Measurements from ENCODE around the gene PPFIBP1. TPM values are rescaled to one million over a fixed set of nuclear protein-coding genes. Genes with fewer than 3 reads are reported as not detected.
"Not testable (repeated sequence)": the region's sequence is repeated elsewhere in the genome, so short reads cannot be mapped to it uniquely, and the experiment has no call there.

PPFIBP1 gene
- total RNA-seq, 5 donors from 2014 or later (not counting 1 experiment from before 2014, with no cell fraction given): 4.1 to 6.1 (median 5.8) TPM

DNA sequence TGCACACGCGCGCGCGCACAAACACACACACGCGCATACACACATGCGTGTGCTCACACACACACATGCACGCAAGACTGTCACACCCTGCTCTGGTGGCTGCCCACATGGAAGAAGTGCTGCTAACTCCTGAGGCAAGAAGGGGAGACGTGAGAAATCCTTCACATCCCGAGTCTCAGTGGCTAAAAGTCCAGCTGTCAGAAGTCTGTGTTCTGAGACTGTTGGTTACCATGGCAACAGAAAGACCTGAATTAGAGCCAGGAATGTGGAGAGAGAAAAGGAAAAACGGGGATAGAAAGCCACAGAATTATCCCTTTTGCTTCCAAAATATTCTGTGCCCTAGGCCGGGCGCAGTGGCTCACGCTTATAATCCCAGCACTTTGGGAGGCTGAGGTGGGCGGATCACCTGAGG, 71.2 kb downstream of the PPFIBP1 start:
- 97% methylated on average over 9 of the region's 16 CpGs for WGBS (ENCODE audit: insufficient coverage)
- Mint-ChIP-seq H3K4me1 (no peaks in the 10 kb centered on the region), H3K4me3 (no peak overlapping the region), H3K27me3 (peaks cover 0 to 2% of the 10 kb centered on the region in 2 donors), H3K36me3 (peaks cover 7% of the 10 kb centered on the region), H3K27ac (no peak overlapping the region), H3K9me3 (peaks cover 0 to 6% (median 2%) of the 10 kb centered on the region in 3 donors)
- Histone ChIP-seq H3K4me3 (ENCODE audit: control insufficient read depth in 1 of 2, extremely low read depth in 1 of 2, low read length in 1 of 2) (no peak overlapping the region), H3K27me3 (replicated peaks in 1 of 2; ENCODE audit: control insufficient read depth in 2 of 2, extremely low read depth in 1 of 2, insufficient read depth in 2 of 2, low read length in 1 of 2) (no peaks in the 10 kb centered on the region), H3K36me3 (ENCODE audit: control insufficient read depth in 2 of 2, extremely low read depth in 1 of 2, insufficient read depth in 1 of 2, low read length in 1 of 2) (no peaks in the 10 kb centered on the region), H3K9me3 (no peaks in the 10 kb centered on the region), H3K27ac (ENCODE audit: low read length) (no peak overlapping the region), H3K4me1 (ENCODE audit: control insufficient read depth in 1 of 2, extremely low read depth in 1 of 2, insufficient read depth in 2 of 2, low read length in 2 of 2) (no peaks in the 10 kb centered on the region)
- ATAC-seq (replicated peaks in 1 of 4) (no peak), DNase-seq (no peak)
- ChIA-PET CTCF (no interaction called here), POLR2A (no interaction called here)

DNA sequence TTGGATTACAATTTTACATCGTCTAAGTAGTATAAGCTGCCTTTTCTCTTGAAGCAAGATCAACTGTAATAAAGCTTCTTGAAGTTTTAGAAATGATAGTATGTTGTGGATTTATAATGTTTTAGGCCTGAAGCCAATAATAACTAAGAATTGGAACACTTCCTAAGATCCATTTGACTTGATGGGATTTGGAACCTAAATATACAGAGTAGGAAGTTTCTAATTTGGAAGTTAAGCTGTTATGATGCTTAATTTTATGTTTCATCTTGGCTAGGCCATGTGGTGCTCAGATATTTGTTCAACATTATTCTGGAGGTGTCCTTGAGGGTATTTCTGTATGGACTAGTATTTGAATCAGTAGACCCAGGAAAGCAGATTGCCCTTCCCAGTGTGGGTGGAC, 74.9 kb downstream of the PPFIBP1 start:
- H3K4me3 Mint-ChIP-seq; H3K4me1 ChIP-seq (ENCODE audit: control insufficient read depth in 1 of 2, extremely low read depth in 1 of 2, insufficient read depth in 2 of 2, low read length in 2 of 2); H3K27ac ChIP-seq (ENCODE audit: low read length); H3K27ac Mint-ChIP-seq; CTCF ChIA-PET; H3K27me3 ChIP-seq (replicated peaks in 1 of 2; ENCODE audit: control insufficient read depth in 2 of 2, extremely low read depth in 1 of 2, insufficient read depth in 2 of 2, low read length in 1 of 2); H3K36me3 Mint-ChIP-seq; DNase-seq; H3K27me3 Mint-ChIP-seq; H3K36me3 ChIP-seq (ENCODE audit: control insufficient read depth in 2 of 2, extremely low read depth in 1 of 2, insufficient read depth in 1 of 2, low read length in 1 of 2); POLR2A ChIA-PET; ATAC-seq (replicated peaks in 1 of 4); H3K4me1 Mint-ChIP-seq; H3K4me3 ChIP-seq (ENCODE audit: control insufficient read depth in 1 of 2, extremely low read depth in 1 of 2, low read length in 1 of 2); H3K9me3 ChIP-seq; H3K9me3 Mint-ChIP-seq: not testable (repeated sequence)
- no CpG with 5 or more reads among the region's 1 CpG for WGBS (ENCODE audit: insufficient coverage)

DNA sequence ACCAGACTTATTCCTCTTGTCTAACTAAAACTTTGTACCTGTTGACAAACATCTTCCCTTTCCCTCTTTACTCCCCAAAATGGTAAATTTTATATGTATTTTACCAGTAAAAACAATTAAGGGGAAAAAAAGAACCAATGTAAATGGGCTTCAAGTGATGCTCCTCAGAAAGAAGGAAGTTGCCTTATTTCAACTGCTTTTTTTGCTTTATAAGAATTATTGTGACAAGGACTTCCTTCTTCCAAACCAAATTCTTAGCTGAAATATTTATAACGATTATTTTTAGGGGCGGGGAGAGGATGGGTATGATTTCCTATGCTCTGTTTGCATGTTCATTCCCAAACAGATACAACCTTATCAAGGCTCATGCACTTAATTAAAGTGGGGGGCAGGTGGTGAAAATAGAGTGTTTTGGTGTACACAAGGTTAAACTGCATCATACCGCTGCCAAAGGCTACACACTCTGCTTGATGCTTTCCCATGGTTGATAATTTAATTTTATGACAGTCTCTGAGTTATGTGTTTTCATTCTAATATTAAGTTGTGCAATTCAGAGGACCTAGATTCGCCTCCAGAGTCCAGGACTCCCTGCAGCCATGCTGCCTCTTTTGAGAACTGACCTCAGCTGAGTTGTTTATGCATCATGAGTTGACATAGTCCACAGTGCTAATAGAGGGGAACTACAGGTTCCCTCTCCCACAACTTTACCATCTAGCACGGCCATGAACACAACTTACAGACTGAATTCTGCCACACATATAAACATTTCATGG, 77.2 kb downstream of the PPFIBP1 start:
- 50% methylated on average over 1 of the region's 5 CpGs for WGBS (ENCODE audit: insufficient coverage)
- H3K4me3 ChIP-seq (ENCODE audit: control insufficient read depth in 1 of 2, extremely low read depth in 1 of 2, low read length in 1 of 2); H3K27me3 ChIP-seq (replicated peaks in 1 of 2; ENCODE audit: control insufficient read depth in 2 of 2, extremely low read depth in 1 of 2, insufficient read depth in 2 of 2, low read length in 1 of 2); CTCF ChIA-PET; H3K4me1 Mint-ChIP-seq; H3K36me3 ChIP-seq (ENCODE audit: control insufficient read depth in 2 of 2, extremely low read depth in 1 of 2, insufficient read depth in 1 of 2, low read length in 1 of 2); H3K4me3 Mint-ChIP-seq; POLR2A ChIA-PET; H3K4me1 ChIP-seq (ENCODE audit: control insufficient read depth in 1 of 2, extremely low read depth in 1 of 2, insufficient read depth in 2 of 2, low read length in 2 of 2); H3K27me3 Mint-ChIP-seq; H3K27ac Mint-ChIP-seq; H3K9me3 ChIP-seq; H3K27ac ChIP-seq (ENCODE audit: low read length); DNase-seq; H3K36me3 Mint-ChIP-seq; ATAC-seq (replicated peaks in 1 of 4): not testable (repeated sequence)
- peaks cover 4 to 11% (median 5%) of the 10 kb centered on the region in 3 donors for H3K9me3 Mint-ChIP-seq

DNA sequence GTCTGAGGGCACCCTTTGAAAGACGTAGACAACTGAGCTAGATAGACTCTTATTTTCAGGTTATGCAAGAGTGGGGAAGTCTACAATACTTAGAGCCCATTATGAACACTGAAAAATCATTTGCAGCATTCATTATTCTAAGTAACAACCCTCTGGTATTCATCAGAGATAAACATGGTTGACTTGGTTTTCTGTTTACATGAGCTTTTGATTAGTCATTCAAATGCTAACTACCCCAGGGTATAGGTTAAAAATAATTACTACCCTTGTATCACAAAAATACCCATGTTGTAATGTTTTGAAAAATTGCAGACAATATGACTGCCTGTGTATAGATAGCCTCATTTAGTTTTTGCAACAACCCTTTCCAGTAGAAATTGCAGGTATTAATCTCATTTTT, 78.5 kb downstream of the PPFIBP1 start:
- Histone ChIP-seq H3K27ac (ENCODE audit: low read length) (no peak overlapping the region), H3K27me3 (replicated peaks in 1 of 2; ENCODE audit: control insufficient read depth in 2 of 2, extremely low read depth in 1 of 2, insufficient read depth in 2 of 2, low read length in 1 of 2) (no peaks in the 10 kb centered on the region), H3K9me3 (no peaks in the 10 kb centered on the region), H3K36me3 (ENCODE audit: control insufficient read depth in 2 of 2, extremely low read depth in 1 of 2, insufficient read depth in 1 of 2, low read length in 1 of 2) (no peaks in the 10 kb centered on the region), H3K4me1 (ENCODE audit: control insufficient read depth in 1 of 2, extremely low read depth in 1 of 2, insufficient read depth in 2 of 2, low read length in 2 of 2) (no peaks in the 10 kb centered on the region), H3K4me3 (ENCODE audit: control insufficient read depth in 1 of 2, extremely low read depth in 1 of 2, low read length in 1 of 2) (no peak overlapping the region)
- no peak overlapping the region for H3K4me3 Mint-ChIP-seq
- CTCF ChIA-PET: no interaction called here
- no peak overlapping the region for H3K27ac Mint-ChIP-seq
- no peaks in the 10 kb centered on the region for H3K27me3 Mint-ChIP-seq
- ATAC-seq (replicated peaks in 1 of 4) (no peak), DNase-seq (no peak)
- WGBS (ENCODE audit: insufficient coverage): no CpG with 5 or more reads among the region's 1 CpG
- peaks cover 4 to 11% (median 5%) of the 10 kb centered on the region in 3 donors for H3K9me3 Mint-ChIP-seq
- H3K4me1 Mint-ChIP-seq: no peaks in the 10 kb centered on the region
- POLR2A ChIA-PET: no interaction called here
- H3K36me3 Mint-ChIP-seq: peaks cover 4% of the 10 kb centered on the region

DNA sequence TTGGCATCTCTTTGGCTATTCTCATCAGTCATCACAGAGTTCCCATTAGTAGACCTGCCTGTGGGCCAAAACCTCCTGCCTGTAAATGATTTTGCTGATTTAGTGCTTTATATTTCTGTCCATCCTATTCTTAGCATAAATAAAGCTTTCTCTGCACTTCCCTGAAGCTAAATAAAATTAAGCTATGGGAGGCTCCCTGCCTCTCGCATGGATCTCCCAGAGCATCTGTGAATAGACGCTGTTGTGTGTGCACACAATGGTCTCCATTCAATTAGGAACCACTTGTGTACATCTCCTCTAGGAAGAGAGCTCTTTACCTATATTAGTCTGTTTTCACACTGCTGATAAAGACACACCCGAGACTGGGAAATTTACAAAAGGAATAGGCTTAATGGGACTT, 80.4 kb downstream of the PPFIBP1 start:
- WGBS (ENCODE audit: insufficient coverage): no CpG with 5 or more reads among the region's 3 CpGs
- ChIA-PET CTCF (no interaction called here), POLR2A (interaction anchor here in 1 of 2 donors (0.5 kb wide), 1 partner anchor 242 kb away, joined by 9 read pairs; no protein-coding TSS in a partner anchor)
- Mint-ChIP-seq H3K4me3 (no peak overlapping the region), H3K9me3 (peaks cover 3 to 5% (median 4%) of the 10 kb centered on the region in 3 donors), H3K4me1 (no peaks in the 10 kb centered on the region), H3K27ac (no peak overlapping the region), H3K36me3 (peaks cover 4% of the 10 kb centered on the region), H3K27me3 (no peaks in the 10 kb centered on the region)
- H3K4me1 ChIP-seq (ENCODE audit: control insufficient read depth in 1 of 2, extremely low read depth in 1 of 2, insufficient read depth in 2 of 2, low read length in 2 of 2): no peaks in the 10 kb centered on the region
- no peaks in the 10 kb centered on the region for H3K9me3 ChIP-seq
- no peak overlapping the region for H3K27ac ChIP-seq (ENCODE audit: low read length)
- H3K27me3 ChIP-seq (replicated peaks in 1 of 2; ENCODE audit: control insufficient read depth in 2 of 2, extremely low read depth in 1 of 2, insufficient read depth in 2 of 2, low read length in 1 of 2): no peaks in the 10 kb centered on the region
- ATAC-seq (replicated peaks in 1 of 4) (no peak), DNase-seq (no peak)
- no peak overlapping the region for H3K4me3 ChIP-seq (ENCODE audit: control insufficient read depth in 1 of 2, extremely low read depth in 1 of 2, low read length in 1 of 2)
- H3K36me3 ChIP-seq (ENCODE audit: control insufficient read depth in 2 of 2, extremely low read depth in 1 of 2, insufficient read depth in 1 of 2, low read length in 1 of 2): no peaks in the 10 kb centered on the region

DNA sequence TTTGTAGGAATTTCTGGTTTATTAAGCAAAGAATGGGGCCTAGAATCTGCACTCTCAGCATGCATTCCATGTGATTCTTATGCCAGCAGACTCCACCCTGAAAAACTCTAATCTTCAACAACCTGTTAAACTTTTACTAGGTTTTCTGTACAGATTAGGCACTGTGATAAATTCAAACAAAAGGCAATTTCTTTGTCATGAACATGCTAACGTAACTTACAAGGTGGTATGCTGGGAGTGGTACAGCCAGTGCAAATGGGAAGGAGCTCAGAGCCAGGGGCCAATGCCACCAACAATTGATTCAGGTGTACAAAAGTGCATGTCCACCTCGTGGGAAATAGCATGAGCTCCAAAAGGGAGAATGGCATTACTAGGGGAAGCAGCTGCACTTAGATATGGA, 83.0 kb downstream of the PPFIBP1 start:
- no peaks in the 10 kb centered on the region for H3K36me3 ChIP-seq (ENCODE audit: control insufficient read depth in 2 of 2, extremely low read depth in 1 of 2, insufficient read depth in 1 of 2, low read length in 1 of 2)
- Mint-ChIP-seq H3K4me1 (no peaks in the 10 kb centered on the region), H3K36me3 (peaks cover 4% of the 10 kb centered on the region), H3K27me3 (no peaks in the 10 kb centered on the region), H3K9me3 (peaks cover 3 to 5% (median 4%) of the 10 kb centered on the region in 3 donors), H3K4me3 (no peak overlapping the region), H3K27ac (no peak overlapping the region)
- DNase-seq (no peak), ATAC-seq (replicated peaks in 1 of 4) (no peak)
- no peak overlapping the region for H3K27ac ChIP-seq (ENCODE audit: low read length)
- ChIA-PET POLR2A (no interaction called here), CTCF (no interaction called here)
- no peaks in the 10 kb centered on the region for H3K4me1 ChIP-seq (ENCODE audit: control insufficient read depth in 1 of 2, extremely low read depth in 1 of 2, insufficient read depth in 2 of 2, low read length in 2 of 2)
- H3K27me3 ChIP-seq (replicated peaks in 1 of 2; ENCODE audit: control insufficient read depth in 2 of 2, extremely low read depth in 1 of 2, insufficient read depth in 2 of 2, low read length in 1 of 2): no peaks in the 10 kb centered on the region
- H3K9me3 ChIP-seq: no peaks in the 10 kb centered on the region
- H3K4me3 ChIP-seq (ENCODE audit: control insufficient read depth in 1 of 2, extremely low read depth in 1 of 2, low read length in 1 of 2): no peak overlapping the region
- WGBS (ENCODE audit: insufficient coverage): 60% methylated on average over 2 of the region's 2 CpGs
